Vagina (tissue), 2 donors: ENCODE measurements around the gene GABBR1. TPM values are rescaled to one million over a fixed set of nuclear protein-coding genes. Genes with fewer than 3 reads are reported as not detected.
"Not testable (repeated sequence)": the region's sequence is repeated elsewhere in the genome, so short reads cannot be mapped to it uniquely, and the experiment has no call there.

Experiments
- DNase-seq, 2 donors: peaks; one replicate each; pipeline ENCODE4 v3.0.0-alpha.2; 2017; ENCODE audit errors: extremely low spot score in 2 of 2
- H3K27ac ChIP-seq: fragments of 200-600 bp; sonication (generic); one replicate; pipeline ENCODE4 v1.5.1; 2019
- H3K27me3 ChIP-seq: fragments of 200-600 bp; sonication (generic); one replicate; pipeline ENCODE4 v1.5.1; 2019
- H3K36me3 ChIP-seq, 2 donors: fragments of 200-600 bp; sonication (generic); one replicate each; pipeline ENCODE4 v1.5.1; 2017 to 2019
- H3K4me1 ChIP-seq: fragments of 200-600 bp; sonication (generic); one replicate; pipeline ENCODE4 v1.5.1; 2019
- H3K4me3 ChIP-seq, 2 donors: fragments of 200-600 bp; sonication (generic); 1 replicate in 1 of 2; 2 replicates in 1 of 2; pipeline ENCODE4 v1.5.1; 2016 to 2019
- H3K9me3 ChIP-seq: fragments of 200-600 bp; sonication (generic); one replicate; pipeline ENCODE4 v1.5.1; 2019
- POLR2A ChIP-seq, 2 donors: fragments of 450-650 bp; IDR thresholded peaks; one replicate each; pipeline ENCODE4 v1.6.1; 2017; ENCODE audit warnings: antibody characterized with exemption in 2 of 2, mild to moderate bottlenecking in 2 of 2, moderate library complexity in 2 of 2
- POLR2AphosphoS5 ChIP-seq, 2 donors: sonication (generic); formaldehyde crosslinking; IDR thresholded peaks; one replicate each; pipeline ENCODE4 v1.9.0; 2017; ENCODE audit warnings: antibody characterized with exemption in 2 of 2, mild to moderate bottlenecking in 2 of 2, low read depth in 1 of 2; ENCODE audit not compliant: insufficient read depth in 1 of 2
- intact Hi-C: fragments of 100-400 bp; cut with DNase I; formaldehyde crosslinking; loops from one replicate; pipeline ENCODE4 v1.15.1; 2023
- total RNA-seq: library from RNA; depleted of rRNA; stranded (reverse); fragments of >200 nt; gene quantifications from one replicate; pipeline ENCODE4 v1.2.3, GENCODE V29; 2016
- TF ChIP-seq, protein P1 (sequence below), 3 experiments: fragments of 450-650 bp in 2 of 3; fragments of 200-600 bp in 1 of 3; sonication (generic) in 1 of 3; IDR thresholded peaks; one replicate each; pipeline ENCODE4 v1.5.1; 2017 to 2019; ENCODE audit warnings: antibody characterized with exemption in 3 of 3, mild to moderate bottlenecking in 2 of 3, moderate library complexity in 2 of 3

Gene GABBR1
- total RNA-seq, 1 donor from 2014 or later = 58.4 TPM

DNA sequence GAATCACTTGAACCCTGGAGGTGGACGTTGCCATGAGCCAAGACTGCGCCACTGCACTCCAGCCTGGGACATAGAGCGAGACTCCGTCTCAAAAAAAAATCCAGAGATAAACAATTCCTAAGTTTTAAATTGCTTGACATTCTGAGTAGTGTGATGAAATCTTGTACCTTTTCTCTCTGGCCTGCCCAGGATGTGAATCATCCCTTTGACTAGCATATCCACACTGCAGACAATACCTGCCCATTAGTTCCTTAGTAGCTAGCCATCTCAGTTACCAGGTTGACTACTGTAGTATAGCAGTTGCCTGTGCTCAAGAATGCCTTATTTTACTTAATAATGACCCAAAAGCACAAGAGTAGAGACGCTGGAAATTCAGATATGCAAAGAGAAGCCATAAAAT lies 45.1 kb upstream of the GABBR1 start:
- intact Hi-C loops = no loop called here
- no peak for TF ChIP-seq POLR2AphosphoS5 (IDR thresholded peaks at IDR 0.05; ENCODE audit: insufficient read depth in 1 of 2, low read depth in 1 of 2)
- TF ChIP-seq, protein P1, sequence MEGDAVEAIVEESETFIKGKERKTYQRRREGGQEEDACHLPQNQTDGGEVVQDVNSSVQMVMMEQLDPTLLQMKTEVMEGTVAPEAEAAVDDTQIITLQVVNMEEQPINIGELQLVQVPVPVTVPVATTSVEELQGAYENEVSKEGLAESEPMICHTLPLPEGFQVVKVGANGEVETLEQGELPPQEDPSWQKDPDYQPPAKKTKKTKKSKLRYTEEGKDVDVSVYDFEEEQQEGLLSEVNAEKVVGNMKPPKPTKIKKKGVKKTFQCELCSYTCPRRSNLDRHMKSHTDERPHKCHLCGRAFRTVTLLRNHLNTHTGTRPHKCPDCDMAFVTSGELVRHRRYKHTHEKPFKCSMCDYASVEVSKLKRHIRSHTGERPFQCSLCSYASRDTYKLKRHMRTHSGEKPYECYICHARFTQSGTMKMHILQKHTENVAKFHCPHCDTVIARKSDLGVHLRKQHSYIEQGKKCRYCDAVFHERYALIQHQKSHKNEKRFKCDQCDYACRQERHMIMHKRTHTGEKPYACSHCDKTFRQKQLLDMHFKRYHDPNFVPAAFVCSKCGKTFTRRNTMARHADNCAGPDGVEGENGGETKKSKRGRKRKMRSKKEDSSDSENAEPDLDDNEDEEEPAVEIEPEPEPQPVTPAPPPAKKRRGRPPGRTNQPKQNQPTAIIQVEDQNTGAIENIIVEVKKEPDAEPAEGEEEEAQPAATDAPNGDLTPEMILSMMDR (IDR thresholded peaks at IDR 0.05) = no peak
- no peak for TF ChIP-seq POLR2A (IDR thresholded peaks at IDR 0.05)
- Histone ChIP-seq H3K9me3 (no peaks in the 10 kb centered on the region), H3K36me3 (no peaks in the 10 kb centered on the region), H3K27me3 (no peaks in the 10 kb centered on the region), H3K4me3 (no peak overlapping the region), H3K4me1 (no peaks in the 10 kb centered on the region), H3K27ac (no peak overlapping the region)
- no peak for DNase-seq

DNA sequence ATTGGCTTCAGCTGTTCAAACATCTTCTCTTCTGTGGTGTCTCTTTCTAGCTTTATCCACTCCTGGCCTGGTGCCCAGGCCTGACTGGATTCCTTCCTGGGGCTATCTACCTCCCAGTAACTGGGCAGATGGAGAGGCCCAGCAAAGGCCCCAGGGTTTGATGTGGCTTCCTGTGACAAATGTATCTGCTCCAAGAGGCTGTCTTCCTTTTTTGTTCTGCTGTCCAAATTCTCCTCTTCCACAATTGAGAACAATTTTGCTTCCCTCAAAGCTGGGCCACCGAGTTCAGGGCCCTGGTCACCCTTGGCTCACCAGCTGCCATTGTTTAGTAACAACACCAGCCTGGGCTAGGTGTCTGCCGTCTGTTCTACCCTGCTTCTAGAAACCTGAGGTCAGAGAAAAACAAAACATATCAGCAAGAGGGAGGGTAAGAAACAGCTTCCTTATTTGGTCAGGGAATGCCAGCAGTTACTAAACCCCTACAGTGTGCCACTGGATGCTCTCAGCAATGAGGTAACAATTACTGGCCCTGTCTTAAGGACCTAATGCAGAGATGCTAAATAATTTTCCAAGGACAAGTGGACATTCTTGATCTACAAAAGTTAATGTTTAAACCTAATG lies 44.1 kb upstream of the GABBR1 start:
- no peaks in the 10 kb centered on the region for H3K9me3 ChIP-seq
- no peak for DNase-seq
- H3K4me3 ChIP-seq = no peak overlapping the region
- no peak for TF ChIP-seq POLR2AphosphoS5 (IDR thresholded peaks at IDR 0.05; ENCODE audit: insufficient read depth in 1 of 2, low read depth in 1 of 2)
- TF ChIP-seq POLR2A (IDR thresholded peaks at IDR 0.05) = no peak
- TF ChIP-seq, protein P1 (IDR thresholded peaks at IDR 0.05) = no peak
- H3K27me3 ChIP-seq = no peaks in the 10 kb centered on the region
- no peaks in the 10 kb centered on the region for H3K4me1 ChIP-seq
- H3K27ac ChIP-seq = no peak overlapping the region
- intact Hi-C loops = no loop called here
- no peaks in the 10 kb centered on the region for H3K36me3 ChIP-seq

DNA sequence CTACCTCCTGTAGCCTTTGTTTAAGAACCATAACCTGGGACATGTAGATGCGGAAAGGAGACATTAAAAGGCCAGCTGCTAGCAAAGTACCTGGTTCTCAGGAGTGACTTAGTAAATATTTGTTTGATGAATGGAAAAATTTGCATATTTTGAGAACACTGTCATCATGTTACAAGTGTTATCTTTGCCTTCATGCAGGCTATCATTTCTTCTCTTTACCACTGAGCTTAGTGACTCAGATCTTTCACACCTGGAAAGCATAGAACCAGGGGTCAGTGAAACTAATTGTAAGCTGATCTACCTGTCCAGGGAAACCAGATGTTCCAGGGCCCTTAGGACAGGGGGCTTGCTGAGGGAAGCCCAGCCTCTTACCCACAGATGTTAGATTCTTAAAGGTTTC lies 42.6 kb upstream of the GABBR1 start:
- Histone ChIP-seq H3K36me3 (no peaks in the 10 kb centered on the region), H3K27me3 (no peaks in the 10 kb centered on the region), H3K27ac (no peak overlapping the region), H3K4me3 (no peak overlapping the region), H3K4me1 (no peaks in the 10 kb centered on the region), H3K9me3 (no peaks in the 10 kb centered on the region)
- intact Hi-C loops = no loop called here
- no peak for DNase-seq
- TF ChIP-seq POLR2A (IDR thresholded peaks at IDR 0.05) = no peak
- no peak for TF ChIP-seq POLR2AphosphoS5 (IDR thresholded peaks at IDR 0.05; ENCODE audit: insufficient read depth in 1 of 2, low read depth in 1 of 2)
- TF ChIP-seq, protein P1 (IDR thresholded peaks at IDR 0.05) = no peak

DNA sequence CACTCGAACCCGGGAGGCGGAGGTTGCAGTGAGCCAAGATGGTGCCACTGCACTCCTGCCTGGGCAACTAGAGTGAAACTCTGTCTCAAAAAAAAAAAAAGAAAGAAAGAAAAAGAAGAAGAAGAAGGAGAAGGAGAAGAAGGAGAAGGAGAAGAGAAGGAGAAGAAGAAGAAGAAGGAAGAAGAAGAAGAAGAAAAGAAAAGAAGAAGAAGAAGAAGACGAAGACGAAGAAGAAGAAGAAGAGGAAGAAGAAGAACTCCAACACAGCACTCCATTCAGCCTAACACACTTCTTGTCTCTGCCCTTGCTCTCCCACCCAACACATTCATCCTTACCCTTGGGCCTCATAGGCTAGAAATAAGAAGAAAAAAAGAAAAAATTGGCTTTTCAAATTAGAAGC lies 41.0 kb upstream of the GABBR1 start:
- Histone ChIP-seq H3K36me3 (no peaks in the 10 kb centered on the region), H3K4me1 (no peaks in the 10 kb centered on the region), H3K4me3 (no peak overlapping the region), H3K27ac (no peak overlapping the region), H3K27me3 (no peaks in the 10 kb centered on the region), H3K9me3 (no peaks in the 10 kb centered on the region)
- intact Hi-C loops = no loop called here
- no peak for DNase-seq
- TF ChIP-seq, protein P1 (IDR thresholded peaks at IDR 0.05) = no peak
- no peak for TF ChIP-seq POLR2A (IDR thresholded peaks at IDR 0.05)

DNA sequence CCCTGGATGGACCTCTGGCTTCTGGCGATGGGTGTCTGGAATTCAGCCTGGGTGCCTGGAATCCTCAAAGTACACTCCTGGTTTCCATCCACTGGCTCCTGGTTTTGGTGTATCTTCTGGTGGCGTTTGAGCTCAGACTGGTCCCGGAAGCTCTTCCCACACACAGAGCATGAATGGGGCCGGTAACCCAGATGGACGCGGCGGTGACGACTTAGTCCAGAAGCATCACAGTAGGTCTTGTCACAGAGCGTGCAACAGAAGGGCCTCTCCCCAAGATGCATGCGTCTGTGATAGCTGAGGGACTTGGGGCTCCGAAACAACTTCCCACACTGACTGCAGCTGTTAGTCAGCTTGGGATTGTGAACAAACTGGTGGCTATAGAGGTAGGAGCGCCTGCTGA lies 40.2 kb upstream of the GABBR1 start:
- no peak overlapping the region for H3K27ac ChIP-seq
- no peaks in the 10 kb centered on the region for H3K36me3 ChIP-seq
- H3K27me3 ChIP-seq = no peaks in the 10 kb centered on the region
- intact Hi-C loops = no loop called here
- TF ChIP-seq POLR2A (IDR thresholded peaks at IDR 0.05) (no peak), POLR2AphosphoS5 (IDR thresholded peaks at IDR 0.05; ENCODE audit: insufficient read depth in 1 of 2, low read depth in 1 of 2) (no peak)
- TF ChIP-seq, protein P1 (IDR thresholded peaks at IDR 0.05) = no peak
- H3K9me3 ChIP-seq = no peaks in the 10 kb centered on the region
- no peak for DNase-seq
- H3K4me1 ChIP-seq = no peaks in the 10 kb centered on the region
- no peak overlapping the region for H3K4me3 ChIP-seq

DNA sequence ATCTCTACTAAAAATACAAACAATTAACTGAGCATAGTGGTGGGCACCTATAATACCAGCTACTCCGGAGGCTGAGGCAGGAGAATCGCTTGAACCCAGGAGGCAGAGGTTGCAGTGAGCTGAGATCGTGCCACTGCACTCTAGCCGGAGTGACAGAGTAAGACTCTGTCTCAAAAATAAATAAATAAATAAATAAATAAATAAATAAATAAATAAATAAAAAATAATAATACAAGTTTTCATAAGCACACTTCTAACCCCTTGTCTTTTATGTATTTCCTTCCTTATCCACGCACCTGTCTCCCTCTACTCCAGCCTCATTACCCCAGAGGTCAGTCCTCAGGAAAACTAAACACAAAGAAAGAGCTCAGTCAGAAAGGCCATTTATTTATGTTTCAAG lies 39.1 kb upstream of the GABBR1 start:
- H3K36me3 ChIP-seq, H3K4me1 ChIP-seq, H3K27ac ChIP-seq, intact Hi-C loops, DNase-seq, H3K27me3 ChIP-seq, H3K4me3 ChIP-seq, H3K9me3 ChIP-seq: not testable (repeated sequence)
